Posterior cingulate gyrus (tissue), 11 donors: ENCODE data around the gene TMEM41A.

ENCODE experiments used
- DNase-seq, 10 donors: peaks; one replicate each; pipeline versions ENCODE4 v3.0.0 to v3.0.0-alpha.2; 2020 to 2021; ENCODE audit warnings: mixed read lengths in 3 of 10
- intact Hi-C: fragments of 100-400 bp; cut with DNase I; formaldehyde crosslinking; loops from one replicate; pipeline ENCODE4 v1.15.1; 2023

TMEM41A gene

GRCh38 chr3:185498503-185499396, at the start of gene TMEM41A:
Gene TMEM41A, minus strand, starts transcription at chr3:185499035. Its CDS starts 74 bp downstream, at chr3:185498961.
- intact Hi-C loops = loop anchor here (5.0 to 10.0 kb wide), 2 partner anchors 56 to 136 kb away; partner anchors contain the start of genes LIPH and MAP3K13

GRCh38 chr3:185540695-185541094, 41.9 kb upstream of the TMEM41A start:
- intact Hi-C loops = no loop called here
- no peak for DNase-seq

More at GRCh38 chr3:185498503-185499396, at the start of gene TMEM41A:
- DNase-seq = peak; percentile 89 to 99 (median 94)

DNA sequence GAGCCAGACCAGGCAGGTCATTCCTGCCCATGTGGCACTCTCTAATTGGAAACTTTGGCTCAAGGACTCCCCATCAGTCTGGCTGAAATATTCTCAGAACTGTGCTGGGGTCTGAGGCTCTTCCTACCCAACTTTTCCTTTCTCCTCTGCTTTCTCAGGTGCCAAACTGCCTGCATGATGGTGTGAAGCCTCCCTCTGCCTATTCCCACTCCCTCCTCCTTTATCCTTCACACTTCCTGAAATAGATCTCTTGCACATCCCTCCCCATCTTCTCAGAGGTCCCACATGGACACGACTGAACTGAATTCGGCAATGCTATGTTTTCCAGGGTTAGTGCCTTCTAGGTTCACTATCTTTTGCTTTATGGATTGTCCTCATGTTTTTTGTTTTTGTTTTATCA, 41.1 kb upstream of the TMEM41A start:
- DNase-seq = no peak
- intact Hi-C loops = no loop called here

- DNase-seq = no peak
- intact Hi-C loops = no loop called here
Measured at GRCh38 chr3:185537369-185537970, 38.6 kb upstream of the TMEM41A start.

DNA sequence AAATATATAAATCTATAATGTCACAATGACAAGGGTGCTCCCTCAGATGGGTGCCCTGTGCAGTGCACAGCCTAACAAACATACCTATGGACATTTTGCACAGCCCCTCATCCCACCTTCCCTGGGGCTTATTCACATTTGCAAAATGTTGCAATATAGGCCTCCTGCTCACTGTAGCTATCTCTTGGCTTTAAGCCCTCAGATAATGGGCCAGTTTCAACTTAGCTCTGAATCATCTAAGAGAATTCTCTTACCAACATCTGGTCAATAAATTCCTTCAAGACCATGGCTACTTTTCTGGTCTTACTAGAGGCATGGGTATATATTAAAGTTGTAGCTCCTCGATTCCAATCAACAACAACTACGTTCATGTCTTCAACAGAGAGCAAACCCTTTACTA, 35.7 kb upstream of the TMEM41A start:
- intact Hi-C loops = no loop called here
- DNase-seq = no peak

DNA sequence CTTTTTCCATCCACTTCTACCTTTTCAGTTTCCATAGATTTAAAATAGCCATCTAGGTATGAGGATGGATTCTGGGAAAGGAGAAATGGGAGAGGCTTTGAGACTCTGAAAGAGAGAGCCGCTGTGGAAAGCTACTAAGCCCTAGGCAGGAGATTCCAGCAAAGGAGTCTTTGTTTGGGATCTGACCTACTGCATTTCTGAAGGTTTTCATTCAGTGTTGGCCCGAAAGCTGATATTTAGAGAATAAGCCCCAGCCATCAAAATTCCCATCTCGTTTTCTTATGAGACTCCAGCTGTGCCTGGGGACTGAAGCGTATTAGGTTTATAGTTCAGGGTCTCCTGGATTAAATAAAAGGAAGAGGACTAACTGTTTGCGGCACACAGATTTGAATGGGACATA, 34.1 kb upstream of the TMEM41A start:
- DNase-seq = no peak
- intact Hi-C loops = no loop called here

- DNase-seq = no peak
- intact Hi-C loops = no loop called here
Measured at GRCh38 chr3:185530856-185531255, 32.0 kb upstream of the TMEM41A start.

DNA sequence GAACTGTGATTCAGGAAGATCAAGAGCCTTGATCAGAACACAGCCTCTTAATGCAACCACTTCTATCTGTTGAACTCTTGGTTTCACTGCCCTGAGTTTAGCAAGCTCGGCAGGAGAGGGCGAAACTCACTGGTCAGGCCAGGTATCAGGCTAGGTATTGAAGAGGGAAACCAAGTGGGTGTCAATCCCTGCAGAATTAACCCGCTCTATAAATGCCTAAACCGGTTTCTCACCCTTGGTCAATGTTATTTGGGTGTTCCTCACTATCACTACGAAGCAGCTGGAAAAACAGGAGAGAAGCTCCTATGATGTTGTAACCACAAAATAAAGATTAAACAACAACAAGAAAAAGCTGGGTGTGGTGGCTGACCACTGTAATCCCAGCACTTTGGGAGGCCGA, 29.7 kb upstream of the TMEM41A start:
- intact Hi-C loops = no loop called here
- DNase-seq = no peak

- no peak for DNase-seq
- intact Hi-C loops = no loop called here
Measured at GRCh38 chr3:185527364-185527763, 28.5 kb upstream of the TMEM41A start.

- intact Hi-C loops = no loop called here
- no peak for DNase-seq
Measured at GRCh38 chr3:185526349-185526951, 27.6 kb upstream of the TMEM41A start.

DNA sequence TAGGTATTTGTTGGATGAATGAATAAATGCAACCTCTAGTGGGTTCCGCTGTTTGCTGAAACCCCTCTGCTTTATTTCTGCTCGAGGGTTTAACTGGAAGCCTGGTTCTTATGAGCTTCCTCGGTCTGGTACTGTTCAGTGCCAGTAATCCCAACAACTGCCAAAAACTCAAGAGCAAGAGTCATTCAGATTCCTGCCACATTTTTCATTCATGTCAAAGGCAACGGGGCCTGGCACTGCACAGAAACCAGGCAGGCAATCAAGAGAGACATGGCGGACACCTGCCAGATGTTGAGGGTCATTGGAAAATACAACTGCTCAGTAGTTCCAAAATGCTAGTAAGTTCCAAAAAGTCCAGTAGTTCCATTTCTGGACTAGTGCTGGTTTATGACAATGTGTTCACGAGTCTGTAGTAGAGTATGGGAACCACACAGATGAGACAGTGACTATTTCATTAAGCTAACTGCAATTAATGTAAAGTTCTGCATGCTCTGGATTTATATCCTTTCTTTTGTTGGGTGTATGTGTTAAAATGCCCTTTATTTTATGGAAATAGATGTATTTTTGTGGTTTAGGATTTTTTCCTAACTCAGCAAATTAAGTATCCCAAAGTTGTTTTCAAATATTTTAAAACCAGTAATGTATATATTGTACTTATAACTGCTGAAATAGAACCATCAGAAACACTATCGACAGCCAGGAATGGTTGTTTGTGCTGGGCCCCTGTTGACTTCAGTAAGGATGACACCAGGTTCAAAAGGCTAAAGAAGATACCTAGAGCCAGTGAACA, 22.7 kb upstream of the TMEM41A start:
- DNase-seq = no peak
- intact Hi-C loops = no loop called here

GRCh38 chr3:185519021-185519420, 20.2 kb upstream of the TMEM41A start:
- intact Hi-C loops = no loop called here
- no peak for DNase-seq

- intact Hi-C loops = no loop called here
Measured at GRCh38 chr3:185517387-185518130, 18.7 kb upstream of the TMEM41A start.

DNA sequence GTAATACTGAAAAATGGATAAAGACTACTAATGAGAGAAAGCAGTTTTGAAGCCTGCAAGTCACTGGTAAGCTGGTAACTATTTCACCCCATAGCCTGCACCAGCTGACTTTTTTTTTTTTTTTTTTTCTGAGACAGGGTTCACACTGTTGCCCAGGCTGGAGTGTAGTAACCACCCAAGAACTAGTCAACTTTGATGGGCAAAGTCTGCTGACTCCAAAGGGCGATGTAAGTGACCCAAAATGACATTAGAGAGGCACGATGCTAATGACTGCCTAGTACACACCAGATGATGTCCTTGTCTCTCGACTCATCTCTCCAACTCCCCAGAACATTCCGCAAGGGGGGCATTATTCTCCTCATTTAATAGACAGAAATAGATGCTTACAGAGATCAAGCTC, 12.9 kb upstream of the TMEM41A start:
- intact Hi-C loops = no loop called here
- DNase-seq = no peak

More at GRCh38 chr3:185517387-185518130, 18.7 kb upstream of the TMEM41A start:
- DNase-seq = no peak

DNA sequence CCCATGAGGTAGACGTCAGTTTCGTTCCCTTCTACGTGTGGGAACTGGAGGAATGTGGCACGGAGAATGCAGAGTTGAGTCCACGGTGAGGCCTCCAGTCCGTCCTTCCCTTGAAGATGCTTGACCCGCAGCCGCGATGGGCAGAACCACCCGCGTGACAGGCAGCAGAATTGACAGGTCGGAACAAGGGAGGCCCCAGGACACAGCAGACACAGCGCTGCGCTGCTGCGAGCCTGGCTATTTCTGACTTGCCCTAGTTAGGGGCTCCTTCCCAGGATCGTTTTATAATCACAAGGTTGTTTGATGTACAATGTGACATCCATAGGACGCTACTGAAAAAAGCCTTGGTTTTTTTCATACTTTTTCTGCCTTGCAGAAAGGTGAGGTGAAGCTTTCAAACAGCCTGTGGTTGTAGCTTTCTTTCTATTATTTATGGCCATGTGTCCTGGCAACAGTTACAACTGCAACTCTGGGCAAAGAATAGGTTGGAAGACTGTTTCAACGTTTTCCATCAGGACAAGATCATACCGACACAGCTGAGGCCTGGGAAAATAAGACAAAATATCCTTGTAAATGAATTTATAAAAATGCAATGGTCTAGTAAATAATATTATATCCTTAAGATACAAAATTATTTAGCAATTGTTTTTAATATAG, 9.6 kb upstream of the TMEM41A start:
- intact Hi-C loops = no loop called here
- DNase-seq = peak in 2 of 10 donors; percentile 3 to 81

DNA sequence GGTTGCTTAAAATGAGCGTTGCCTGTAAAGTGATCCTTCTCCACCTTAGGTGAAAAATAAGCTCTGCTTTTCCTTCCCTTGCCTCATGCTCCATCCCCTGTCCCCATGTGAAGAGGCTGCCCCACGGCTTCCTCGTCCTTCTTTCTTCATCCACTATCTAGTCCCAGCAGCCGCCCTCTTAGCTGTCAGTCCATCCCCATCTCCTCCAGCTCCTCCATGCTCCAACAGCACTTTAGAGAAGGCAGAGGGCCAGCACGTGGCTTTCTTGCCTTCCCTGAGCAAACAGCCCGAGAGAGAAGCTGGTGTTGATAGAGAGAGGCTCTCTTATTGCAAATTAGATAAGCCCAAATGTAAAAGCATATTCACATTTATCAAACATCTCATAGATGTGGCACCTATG, 9.0 kb upstream of the TMEM41A start:
- no peak for DNase-seq
- intact Hi-C loops = no loop called here

DNA sequence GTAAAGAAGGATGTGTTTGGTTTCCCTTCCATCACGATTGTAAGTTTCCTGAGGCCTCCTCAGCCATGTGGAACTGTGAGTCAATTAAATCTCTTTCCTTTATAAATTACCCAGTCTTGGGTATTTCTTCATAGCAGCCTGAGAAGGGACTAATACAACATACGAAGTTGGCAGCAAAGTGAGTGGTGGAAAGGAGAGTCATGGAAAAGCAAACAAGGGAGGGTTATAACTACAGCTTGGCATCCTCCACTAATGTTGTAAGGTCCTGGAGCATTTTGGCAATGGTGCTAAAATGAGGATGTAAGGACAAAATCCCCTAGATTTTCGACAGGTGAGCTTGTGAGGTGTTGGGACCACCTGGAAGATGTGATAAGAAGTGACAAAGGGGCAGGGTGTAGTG, 5.8 kb upstream of the TMEM41A start:
- intact Hi-C loops = no loop called here
- no peak for DNase-seq

GRCh38 chr3:185503521-185503920, 4.7 kb upstream of the TMEM41A start:
- DNase-seq = no peak
- intact Hi-C loops = no loop called here

DNA sequence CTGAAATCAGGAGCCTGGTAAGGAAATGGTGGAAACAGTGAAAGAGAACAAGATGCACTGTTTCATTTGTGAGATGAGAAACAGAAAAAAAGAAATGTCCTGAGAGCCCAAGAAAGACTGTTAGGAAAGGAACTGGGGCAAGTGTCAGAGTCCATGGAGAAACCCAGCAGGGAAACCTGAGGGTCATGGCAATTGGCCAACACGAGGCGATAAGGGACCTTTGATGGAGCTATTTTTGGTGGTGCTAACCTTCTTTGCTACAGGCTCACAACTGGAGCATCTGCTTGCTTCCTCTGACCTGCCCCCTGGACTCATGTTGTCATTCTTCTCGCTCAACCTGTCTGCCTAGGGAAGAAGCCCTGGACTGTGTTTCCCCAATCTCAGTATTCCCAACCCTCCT, 4.2 kb upstream of the TMEM41A start:
- intact Hi-C loops = no loop called here
- no peak for DNase-seq
